GM13977 (cell line): ENCODE data around the gene FOXN3.

Source experiments
- DNase-seq: peaks from one replicate; pipeline ENCODE4 v3.0.0; 2012; ENCODE audit warnings: low spot score
- in situ Hi-C: fragments of 300-500 bp; cut with MboI; formaldehyde crosslinking; loops from one replicate; pipeline ENCODE4 v1.12.0; 2022; ENCODE audit warnings: low sequenced_read_pairs, low pct_unique_long_range_greater_than_20kb, mixed read lengths, inconsistent platforms; ENCODE audit not compliant: unreplicated experiment
- TF ChIP-seq, protein P1 (sequence below): IDR thresholded peaks from 2 replicates; pipeline ENCODE4 v1.5.1; 2012; ENCODE audit warnings: mild to moderate bottlenecking, control low read depth; ENCODE audit not compliant: insufficient read depth; ENCODE audit errors: extremely low read depth, missing control alignments

FOXN3 gene

DNA sequence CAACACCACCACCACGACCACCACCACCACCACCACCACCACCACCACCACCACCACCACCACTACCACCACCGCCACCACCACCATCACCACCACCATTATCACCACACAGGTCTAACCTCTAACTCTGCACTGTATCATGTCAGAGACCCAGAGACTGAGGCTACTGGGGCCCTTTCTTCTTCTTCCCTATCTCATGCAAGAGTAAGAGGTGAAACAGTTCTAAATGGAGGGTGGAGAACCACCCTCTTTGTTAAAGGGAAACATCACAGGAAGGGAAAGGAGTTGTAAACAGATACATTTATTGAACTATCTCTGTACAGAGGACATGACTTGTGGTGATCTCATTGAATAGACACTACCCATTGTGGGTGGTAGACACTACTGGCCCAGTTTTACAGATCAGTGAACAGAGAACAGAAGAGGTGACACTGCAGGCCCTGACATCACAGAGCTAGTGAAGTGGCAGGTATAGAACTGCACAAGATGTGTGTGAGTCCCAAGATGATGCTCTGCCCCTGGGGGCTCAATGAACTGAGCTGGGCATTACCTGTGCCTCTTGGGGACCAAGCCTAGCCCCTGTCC is 91.6 kb downstream of the FOXN3 start:
- DNase-seq: peak; percentile 55
- TF ChIP-seq, protein P1, sequence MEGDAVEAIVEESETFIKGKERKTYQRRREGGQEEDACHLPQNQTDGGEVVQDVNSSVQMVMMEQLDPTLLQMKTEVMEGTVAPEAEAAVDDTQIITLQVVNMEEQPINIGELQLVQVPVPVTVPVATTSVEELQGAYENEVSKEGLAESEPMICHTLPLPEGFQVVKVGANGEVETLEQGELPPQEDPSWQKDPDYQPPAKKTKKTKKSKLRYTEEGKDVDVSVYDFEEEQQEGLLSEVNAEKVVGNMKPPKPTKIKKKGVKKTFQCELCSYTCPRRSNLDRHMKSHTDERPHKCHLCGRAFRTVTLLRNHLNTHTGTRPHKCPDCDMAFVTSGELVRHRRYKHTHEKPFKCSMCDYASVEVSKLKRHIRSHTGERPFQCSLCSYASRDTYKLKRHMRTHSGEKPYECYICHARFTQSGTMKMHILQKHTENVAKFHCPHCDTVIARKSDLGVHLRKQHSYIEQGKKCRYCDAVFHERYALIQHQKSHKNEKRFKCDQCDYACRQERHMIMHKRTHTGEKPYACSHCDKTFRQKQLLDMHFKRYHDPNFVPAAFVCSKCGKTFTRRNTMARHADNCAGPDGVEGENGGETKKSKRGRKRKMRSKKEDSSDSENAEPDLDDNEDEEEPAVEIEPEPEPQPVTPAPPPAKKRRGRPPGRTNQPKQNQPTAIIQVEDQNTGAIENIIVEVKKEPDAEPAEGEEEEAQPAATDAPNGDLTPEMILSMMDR: no peak
- in situ Hi-C loops: no loop called here

DNA sequence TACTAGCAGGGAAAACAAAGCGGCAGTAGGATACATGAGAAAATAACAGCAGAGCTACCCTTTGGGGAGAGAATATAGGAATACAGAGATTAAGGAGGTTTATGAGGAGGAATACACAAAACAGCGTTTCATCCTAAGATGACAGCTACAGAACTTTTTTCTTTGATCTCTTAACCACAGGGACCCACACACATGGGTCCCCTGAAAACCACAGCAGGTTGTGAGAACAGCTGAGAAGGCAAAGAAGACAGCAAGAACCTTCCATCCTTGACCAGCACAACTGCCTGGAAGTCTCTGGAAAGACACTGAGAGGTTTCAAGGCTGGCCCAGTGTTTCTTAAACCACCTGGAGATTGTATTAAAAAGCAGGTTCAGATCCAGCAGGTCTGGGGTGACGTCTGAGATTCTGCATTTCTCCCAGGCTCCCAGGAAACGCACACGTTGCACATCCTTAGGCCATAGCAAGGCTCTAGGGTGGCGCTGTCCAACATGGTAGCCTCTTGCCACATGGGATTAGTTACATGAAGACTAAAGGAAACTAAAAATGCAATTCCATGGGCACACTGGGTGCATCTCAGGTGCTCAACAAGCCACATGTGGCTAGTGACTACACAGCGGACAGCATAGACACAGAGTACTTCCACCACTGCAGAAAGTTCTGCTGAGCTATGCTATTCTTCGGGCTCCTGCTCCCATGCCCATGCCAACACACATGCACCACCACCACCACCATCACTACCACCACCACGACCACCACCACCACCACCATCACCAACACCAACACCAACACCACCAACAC is 92.3 kb downstream of the FOXN3 start:
- in situ Hi-C loops: no loop called here
- peak; percentile 62 for DNase-seq
- TF ChIP-seq, protein P1: no peak

GRCh38 chr14:89320381-89321000 is 96.5 kb downstream of the FOXN3 start:
- TF ChIP-seq, protein P1: no peak
- DNase-seq: no peak
- in situ Hi-C loops: no loop called here

GRCh38 chr14:89319687-89320086 is 97.3 kb downstream of the FOXN3 start:
- TF ChIP-seq, protein P1: no peak
- DNase-seq: no peak

GRCh38 chr14:89317051-89317691 is 99.9 kb downstream of the FOXN3 start:
- in situ Hi-C loops: no loop called here
- TF ChIP-seq, protein P1: no peak
- DNase-seq: no peak

More at GRCh38 chr14:89319687-89320086, 97.3 kb downstream of the FOXN3 start:
- in situ Hi-C loops: no loop called here
